Cardiac septum (tissue), 1 donor: ENCODE data around the gene TRPM2. TPM values are rescaled to one million over a fixed set of nuclear protein-coding genes. Genes with fewer than 3 reads are reported as not detected.
"Not testable (repeated sequence)": the region's sequence is repeated elsewhere in the genome, so short reads cannot be mapped to it uniquely, and the experiment has no call there.

Source experiments
- DNase-seq: peaks from one replicate; pipeline ENCODE4 v3.0.0-alpha.2; 2020; ENCODE audit warnings: low spot score
- intact Hi-C: fragments of 100-400 bp; cut with DNase I; formaldehyde crosslinking; loops from one replicate; pipeline ENCODE4 v1.14.0; 2022
- total RNA-seq: library from RNA; stranded (reverse); fragmentation: NEBNext Ultra II Directional; extraction: Animal tissue kit (Norgen Biotek cat#: 25700); gene quantifications from one replicate; pipeline ENCODE4 v1.2.1, GENCODE V29; 2021
- donor health status: DM: no; HTN: no; CAD: no.

The TRPM2 gene
- total RNA-seq, 1 donor from 2014 or later, result 1.2 TPM

DNA sequence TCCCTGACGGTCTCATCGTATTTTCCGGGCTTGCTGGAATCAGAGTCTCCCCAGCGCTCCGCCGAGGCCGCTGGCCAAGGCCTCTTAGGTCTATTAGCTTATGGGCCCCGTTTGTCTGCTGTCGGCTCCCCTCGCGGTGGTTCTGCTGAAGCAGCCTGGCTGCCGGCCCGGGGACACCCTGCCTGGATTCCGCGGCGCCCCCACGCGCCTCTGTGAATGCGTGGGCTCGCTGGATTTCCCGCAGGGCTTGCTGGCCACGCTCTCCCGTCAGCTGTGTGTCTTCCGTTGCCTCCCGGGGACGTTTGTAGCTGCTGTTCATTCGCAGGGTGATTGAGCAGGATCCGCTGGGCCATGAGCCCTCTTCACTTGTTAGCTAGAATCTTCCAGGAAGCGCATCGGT, 110.3 kb downstream of the TRPM2 start:
- intact Hi-C loops, result no loop called here
- no peak for DNase-seq

DNA sequence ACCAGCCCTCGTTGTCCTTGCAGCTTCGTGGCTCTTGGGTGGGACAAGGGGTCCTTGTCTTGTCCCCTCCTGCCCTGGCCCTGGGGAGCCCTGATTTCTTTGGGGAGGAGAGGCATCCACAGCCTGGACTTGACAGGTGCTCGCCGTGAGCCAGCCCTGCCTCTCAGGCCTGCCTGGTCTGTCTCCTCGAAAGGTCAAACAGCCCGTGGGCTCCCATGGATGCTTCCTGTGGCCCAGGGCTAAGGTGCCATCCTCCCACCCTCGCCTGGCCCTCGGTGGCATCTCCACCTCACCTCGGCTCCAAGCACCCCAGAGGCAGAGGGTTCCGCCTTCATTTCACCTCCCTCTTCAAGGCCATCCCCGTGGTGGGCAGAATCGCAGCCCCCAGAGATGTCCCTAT, 110.9 kb downstream of the TRPM2 start:
- no peak for DNase-seq

DNA sequence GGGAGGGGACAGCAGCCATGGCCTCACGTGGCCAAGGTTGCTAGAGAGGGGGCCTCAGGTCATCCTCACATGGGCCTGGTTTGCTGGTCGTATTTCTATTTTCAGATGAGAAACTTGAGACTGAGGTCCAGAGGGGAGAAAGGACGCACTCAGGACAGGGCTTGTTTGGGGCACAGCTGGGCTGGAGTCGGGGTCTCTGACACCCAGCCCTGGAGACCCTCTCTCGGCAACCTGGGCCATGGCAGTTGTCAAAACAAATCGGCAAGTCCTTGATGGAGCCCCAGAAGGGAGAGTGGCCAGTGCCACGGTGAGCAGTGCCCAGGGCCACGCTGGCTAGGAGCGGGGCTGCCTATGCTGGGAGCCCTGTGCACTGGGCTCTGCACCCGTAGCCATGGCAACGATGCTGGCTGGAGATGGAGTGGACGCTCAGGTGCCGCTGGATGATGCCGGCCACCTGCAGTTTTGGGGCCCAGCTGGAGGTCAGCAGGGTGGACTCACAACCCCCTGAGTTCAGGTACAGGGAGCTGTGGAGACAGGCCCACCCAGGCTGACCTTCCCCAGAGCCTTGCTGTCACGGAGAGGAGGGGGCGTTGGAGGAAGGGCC, 113.0 kb downstream of the TRPM2 start:
- no peak for DNase-seq
- intact Hi-C loops, result no loop called here

More for the DNA sequence above, 110.9 kb downstream of the TRPM2 start:
- intact Hi-C loops, result no loop called here

DNA sequence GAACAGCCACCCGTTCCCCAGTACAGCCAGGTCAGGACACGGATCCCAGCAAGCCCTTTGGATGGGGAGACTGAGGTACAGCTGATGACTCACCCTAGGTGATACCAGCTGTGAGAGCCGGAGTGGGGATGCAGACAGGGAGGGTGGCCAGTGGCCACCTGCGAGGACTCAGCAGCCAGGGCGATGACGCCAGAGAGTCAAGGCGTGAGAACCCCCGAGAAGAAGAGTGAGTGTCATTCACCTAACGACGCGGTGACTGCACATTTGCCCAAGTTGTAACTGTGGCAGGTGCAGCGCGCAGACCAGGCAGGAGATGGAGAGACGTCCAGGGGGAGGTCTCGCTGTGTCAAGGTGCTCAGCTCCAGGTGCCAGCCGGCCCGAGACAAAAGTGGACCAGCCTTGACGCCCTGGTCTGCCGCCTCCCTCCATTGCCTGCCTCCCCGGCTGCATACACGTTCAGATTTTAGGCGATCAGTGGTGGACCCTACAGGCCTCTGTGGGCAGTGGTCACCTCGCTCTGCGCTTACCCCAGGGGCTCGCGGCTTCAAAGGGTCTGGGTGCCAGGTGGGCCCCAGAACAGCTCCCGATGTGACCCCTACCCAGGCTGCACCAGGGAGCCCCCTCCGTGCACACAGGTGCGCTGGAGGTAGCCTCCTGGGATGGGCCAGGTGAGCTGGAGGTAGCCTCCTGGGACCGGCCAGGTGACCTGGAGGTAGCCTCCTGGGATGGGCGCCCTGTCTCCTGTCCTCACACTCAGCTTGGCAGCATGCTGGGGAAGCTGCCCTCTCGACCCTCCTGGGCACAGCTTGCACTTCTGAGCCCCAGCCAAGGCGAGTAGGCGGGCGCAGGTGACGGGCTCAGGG, 113.8 kb downstream of the TRPM2 start:
- intact Hi-C loops, result no loop called here
- DNase-seq, result no peak

DNA sequence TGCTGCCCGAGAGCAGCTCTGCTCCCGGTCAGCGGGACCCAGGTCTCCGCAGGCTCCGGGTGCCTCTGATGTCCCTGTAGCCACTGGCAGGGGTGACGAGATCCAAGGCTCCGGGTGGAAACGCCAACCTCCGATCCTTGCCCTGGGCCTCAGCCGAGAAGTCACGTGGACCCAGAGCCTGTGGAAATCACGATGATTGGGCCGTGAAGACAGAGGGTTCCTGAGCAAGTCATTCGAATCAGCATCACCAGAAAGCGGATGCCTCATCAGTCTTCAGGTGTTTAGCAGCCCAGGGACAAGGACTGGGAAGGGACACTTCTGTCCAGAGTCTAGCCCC, 114.4 kb downstream of the TRPM2 start:
- intact Hi-C loops, result no loop called here
- no peak for DNase-seq

DNA sequence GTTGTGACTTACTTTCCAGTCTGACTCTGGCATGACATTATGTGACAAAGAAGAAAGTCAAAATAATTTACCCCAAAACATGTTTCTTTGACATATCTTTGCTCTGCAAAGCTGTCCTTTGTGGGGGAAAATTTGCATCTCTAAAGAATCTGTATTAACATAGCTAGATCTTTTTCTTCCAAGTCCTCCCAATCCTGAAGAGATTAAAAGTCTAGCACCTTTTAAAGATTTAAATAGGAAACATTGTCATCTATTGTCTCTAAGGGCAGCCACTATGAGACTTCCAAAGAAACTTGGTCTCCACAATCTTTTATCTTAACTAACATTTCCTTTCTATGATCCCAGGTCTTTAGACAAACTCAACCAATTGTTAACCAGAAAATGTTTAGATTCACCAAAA, 117.9 kb downstream of the TRPM2 start:
- intact Hi-C loops, result no loop called here
- DNase-seq, result no peak

DNA sequence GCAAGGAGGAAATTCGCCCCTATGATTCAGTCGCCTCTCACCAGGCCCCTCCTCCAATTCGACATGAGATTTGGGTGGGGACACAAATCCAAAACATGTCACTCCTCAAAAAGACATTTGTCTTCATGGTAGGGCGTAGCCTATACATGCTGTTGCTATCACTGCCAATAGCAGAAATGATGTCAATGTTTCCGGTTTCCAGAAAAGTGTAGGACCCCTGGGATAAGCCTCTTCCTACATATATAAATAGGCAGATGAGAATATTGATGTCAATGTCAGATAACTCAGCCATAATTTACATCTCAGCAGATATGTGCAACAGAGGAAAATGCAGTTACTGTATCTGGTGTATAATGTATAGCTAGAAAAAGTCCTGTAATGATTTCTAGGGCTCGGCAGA, 118.6 kb downstream of the TRPM2 start:
- intact Hi-C loops, result no loop called here
- no peak for DNase-seq

DNA sequence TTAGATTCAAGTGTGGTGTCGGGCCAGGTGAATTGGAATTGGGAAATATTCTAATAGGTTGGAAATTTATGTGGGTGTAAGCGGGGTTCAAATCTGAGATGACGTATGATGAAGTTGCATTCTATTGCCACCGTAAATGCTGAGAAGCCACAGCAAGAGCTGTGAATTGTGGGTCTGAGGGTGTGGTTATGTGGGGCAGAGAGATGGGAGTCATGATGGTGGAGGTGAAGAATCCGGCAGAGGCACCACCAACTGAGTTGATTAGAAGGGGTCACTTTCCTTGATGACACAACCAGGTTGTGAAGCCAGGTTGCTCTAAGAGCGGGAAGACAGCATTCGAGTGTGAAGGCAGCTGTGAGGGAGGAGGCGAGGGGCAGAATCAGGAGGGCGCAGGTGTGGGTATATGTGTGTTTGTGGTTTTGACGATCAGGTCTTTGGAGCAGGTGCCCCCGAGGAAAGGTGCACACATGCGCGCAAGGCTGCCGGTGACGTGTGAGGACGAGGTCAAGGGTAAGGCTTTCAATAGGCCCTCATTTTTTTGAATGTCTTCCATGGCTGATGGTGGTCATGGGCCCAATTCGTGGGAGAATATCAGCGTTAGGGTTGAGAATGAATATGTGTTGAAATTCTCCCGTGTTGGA, 120.6 kb downstream of the TRPM2 start:
- intact Hi-C loops, result no loop called here
- no peak for DNase-seq

DNA sequence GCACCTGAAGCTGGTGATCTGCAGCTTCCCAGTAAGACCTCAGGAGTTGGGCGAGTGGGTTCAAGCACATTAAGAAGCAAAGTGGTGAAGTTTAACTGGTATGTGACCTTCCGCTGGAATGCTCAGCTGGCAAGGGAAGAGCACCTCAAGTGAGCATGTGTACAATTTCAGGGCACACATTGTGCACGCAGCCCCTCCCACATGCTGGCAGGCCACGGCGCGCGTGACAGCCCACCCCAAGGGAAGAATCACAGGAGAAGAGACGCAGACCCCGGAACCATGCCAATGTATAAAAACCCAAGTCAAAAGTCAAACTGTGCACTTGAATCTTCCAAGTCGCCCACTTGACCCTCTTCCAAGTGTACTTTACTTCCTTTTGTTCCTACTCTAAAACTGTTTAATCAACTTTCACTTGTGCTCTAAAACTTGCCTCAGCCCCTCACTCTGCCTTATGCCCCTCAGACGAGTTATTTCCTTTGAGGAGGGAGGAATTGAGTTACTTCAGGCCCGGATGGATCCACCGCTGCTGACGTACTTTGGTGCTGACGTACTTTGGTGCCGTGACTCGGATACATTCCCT, 121.9 kb downstream of the TRPM2 start:
- DNase-seq, result no peak
- intact Hi-C loops, result no loop called here

DNA sequence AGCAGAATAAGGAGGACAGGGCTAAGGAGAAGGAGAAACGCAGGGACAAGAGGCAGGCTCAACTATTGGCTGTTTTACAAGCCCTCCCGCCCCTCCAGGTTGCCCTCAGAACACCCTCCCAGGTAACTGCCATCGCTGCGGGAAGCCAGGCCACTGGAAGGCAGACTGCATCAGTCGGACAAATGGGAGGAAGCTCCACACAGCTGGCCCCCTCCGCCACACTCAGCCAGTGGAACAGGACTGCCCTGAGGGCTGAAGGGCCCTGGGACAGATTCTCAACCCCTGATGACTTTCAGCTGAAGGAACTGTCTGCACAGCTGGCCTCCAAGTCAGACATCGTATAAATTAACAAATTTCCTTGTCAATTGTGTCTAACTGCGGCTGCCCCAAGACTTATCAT, 123.7 kb downstream of the TRPM2 start:
- intact Hi-C loops, result no loop called here
- no peak for DNase-seq

DNA sequence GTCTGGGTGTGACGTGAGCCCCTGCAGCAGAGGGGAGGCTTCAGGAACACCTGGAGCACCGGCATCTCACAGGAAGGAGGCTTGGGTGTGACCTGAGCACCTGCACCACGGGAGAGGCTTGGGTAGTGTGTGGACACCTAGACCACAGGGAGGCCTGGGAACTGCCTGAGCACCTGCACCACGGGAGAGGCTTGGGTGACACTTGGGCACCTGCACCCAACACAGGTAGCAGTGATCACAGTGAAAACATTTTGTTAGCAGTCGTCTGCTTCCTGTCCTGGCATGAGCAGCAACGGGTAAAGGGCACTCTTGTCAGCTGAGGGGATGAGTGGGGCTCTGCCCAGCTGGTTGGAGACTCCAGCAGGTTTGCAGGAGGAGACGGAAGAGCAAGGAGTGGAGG, 124.3 kb downstream of the TRPM2 start:
- intact Hi-C loops, result no loop called here
- no peak for DNase-seq

DNA sequence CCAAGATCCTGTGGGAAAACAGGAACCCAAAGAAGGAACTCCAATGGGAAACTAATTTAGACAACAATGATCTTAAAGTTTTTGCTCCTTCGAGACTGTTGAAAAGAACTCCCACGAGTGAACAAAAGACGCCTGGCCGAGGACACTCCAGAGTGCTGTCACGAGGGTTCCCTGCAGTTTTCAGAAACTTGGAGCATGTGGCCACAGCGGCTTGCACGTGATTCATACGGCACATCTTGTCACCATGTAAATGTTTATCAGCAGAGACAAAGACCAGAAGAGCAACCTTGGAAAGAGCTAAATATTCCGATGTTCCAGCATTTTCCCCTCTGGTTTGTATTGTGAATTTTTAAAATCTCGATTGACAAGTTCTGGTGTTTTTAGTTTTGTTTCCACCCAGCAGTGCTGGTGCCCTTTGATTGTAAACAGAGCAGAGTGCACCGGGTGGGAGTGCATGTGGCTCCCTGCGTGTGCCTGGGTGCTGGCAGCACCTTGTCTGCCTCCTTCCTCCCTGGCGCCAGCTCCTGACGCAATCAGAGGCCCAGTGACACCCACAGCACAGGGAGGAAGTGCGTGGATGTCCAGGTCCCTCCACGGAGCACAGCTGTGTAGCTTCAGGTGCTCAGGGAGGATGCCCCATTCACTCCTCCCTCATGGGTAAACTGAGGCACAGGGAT, 124.8 kb downstream of the TRPM2 start:
- intact Hi-C loops, result no loop called here
- DNase-seq, result no peak

DNA sequence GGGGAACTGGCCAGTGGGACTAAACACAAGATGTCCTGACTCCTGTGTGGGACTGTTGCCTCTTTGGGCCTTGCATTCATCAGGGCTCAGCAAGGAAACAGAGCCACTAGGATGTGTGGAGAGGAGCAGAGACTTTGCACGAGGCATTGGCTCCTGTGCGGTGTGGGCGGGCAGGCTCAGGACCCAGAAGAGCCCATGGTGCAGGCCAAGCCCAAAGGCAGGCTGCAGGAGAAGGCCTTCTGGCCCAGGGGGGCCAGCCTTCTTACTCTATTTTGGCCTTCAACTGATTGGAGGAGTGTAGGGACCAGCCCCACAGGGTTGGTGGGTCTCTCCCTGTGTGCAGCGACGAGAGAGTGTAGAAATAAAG, 125.4 kb downstream of the TRPM2 start:
- intact Hi-C loops, result no loop called here
- no peak for DNase-seq

DNA sequence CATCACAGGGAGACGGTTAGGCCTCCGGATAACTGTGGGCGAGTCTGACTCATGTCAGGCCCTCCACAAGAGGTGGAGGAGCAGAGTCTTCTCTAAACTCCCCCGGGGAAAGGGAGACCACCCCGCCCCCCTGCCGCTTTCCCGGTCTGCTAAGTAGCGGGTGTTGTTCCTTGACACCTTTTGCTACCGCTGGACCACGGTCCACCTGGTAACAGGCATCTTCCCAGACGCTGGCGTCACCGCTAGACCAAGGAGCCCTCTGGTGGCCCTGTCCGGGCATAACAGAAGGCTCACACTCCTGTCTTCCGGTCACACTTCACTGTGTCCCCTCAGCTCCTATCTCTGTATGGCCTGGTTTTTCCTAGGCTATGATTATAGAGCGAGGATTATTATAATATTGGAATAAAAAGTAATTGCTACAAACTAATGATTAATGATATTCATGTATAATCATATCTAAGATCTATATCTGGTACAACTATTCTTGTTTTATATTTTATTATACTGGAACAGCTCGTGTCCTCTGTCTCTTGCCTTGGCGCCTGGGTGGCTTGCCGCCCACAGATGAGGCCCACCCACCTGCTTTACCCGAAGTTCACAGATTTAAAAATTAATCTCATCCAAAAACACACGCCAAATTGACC, 126.3 kb downstream of the TRPM2 start:
- intact Hi-C loops, DNase-seq: not testable (repeated sequence)

DNA sequence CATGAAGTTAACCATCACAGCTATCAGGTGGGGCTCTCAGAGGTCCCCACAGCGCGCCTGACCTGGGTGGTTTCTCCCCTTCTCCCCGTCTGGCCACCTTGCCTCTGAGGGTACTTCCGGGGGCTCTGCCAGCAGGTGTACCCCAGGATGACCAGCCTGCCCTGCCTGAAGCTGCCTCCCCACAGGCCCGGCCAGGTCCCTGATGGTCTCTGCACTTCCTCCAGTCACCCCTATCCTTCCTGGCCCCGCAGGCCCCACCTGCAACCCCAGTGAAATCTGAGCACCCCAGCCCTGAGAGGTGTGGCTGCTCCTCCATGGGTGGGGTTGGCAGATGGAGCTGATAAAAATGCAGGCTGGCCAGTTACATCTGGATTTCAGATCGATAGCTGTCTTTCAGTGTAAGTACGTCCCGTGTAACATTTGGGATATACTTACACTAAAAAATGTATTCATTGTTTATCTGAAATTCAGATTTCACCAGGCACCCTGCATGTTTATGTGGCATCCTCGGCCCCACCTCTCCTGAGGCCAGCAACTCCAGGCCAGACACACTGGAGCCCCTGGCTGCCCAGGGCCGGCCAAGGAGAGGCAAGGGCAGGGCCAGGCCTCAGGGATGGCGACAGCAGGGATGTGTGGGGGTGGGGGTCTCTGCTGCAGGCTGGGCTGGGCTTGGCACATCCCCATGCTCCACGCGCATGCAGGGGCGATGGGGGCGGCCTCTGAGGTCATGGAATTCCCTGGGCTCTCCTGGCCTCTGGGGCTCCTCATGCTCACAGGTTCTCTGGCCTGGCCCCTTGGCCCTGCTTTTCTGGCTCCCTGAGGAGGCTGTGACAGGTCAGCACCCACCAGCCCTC, 127.0 kb downstream of the TRPM2 start:
- intact Hi-C loops, result no loop called here
- DNase-seq, result no peak

DNA sequence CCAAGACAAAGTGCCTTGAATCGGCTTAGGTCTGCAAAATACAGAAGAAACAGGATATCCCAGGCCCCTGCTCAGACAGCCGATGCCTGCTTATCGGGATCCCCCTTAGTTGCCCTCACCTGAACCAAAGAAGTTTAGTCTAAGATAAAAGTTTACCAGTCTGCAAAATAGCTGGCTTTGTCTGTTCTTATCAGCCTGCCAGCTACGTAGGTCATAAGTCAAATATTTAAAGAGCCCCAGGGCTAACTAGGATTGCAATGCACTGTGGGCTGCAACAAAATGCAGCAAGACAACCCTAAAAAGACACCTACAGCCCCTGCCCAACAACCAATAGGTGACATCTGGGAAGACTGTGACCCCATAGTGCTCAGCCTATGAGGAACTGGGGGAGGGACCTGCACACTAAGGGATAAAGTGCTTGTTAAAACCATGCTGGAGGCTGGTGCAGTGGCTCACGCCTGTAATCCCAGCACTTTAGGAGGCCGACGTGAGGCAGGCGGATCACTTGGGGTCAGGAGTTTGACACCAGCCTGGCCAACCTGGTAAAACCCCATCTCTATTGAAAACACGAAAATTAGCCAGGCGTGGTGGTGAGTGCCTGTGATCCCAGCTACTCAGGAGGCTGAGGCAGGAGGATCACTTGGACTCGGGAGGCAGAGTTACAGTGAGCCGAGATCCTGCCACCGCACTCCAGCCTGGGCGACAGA, 129.3 kb downstream of the TRPM2 start:
- DNase-seq, result no peak
- intact Hi-C loops, result no loop called here

DNA sequence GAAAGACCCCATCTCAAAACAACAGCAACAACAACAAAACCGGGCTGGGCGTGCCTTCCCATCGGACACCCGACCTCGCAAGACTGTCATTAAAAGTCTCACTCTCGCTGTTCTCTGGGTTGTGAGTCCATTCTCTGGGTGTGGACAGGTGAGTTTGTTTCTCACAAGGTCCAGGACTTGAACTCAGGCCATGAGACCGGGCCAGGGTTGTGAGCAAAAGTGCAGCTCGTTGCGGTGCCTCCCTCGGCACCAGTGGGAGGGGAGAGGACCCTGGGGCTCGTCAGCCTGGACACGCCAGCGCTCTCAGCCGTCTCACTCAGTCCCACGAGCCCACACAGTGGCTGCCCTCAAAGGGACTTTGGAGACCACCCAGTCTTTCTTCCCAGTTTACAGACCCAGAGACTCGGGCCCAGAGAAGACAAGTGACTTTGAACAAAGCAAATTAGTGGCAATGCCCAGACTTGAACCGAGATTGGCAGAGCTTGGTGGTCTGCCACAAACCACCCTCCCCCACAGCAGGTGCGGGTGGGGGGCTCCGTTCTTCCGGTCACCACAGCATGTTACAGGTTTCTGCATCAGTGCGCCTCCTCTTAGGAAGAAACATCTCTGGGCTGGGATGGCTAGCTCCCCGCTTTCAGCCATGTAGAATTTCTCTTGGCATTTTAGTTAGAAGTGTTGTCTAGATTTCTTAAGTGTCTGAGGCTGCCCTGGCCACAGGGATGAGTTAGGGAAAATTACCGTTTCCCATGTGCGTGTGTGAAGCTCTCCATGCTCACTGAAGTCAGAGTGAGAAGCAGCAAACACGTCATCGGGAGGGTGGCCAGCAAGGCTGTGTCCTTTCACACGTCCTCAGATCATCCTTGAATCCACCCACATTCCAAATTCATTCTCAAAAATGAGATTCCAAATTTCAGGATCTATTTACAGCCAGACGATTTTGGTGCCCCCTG, 130.1 kb downstream of the TRPM2 start:
- DNase-seq, result no peak

More for the DNA sequence above, 130.1 kb downstream of the TRPM2 start:
- intact Hi-C loops, result no loop called here
